ENCODE results near the gene SLC30A7. TPM values are rescaled to one million over a fixed set of nuclear protein-coding genes. Genes with fewer than 3 reads are reported as not detected.

SLC30A7 gene
- total RNA-seq, 1 donor from 2014 or later = 38.0 TPM

GRCh38 chr1:101025657-101026429 is 130.0 kb downstream of the SLC30A7 start, which contains the start of gene DPH5:
TSS of gene DPH5 (minus strand) at chr1:101025784. CDS start at chr1:101025443, 341 bp downstream.
- DNase-seq (ENCODE audit: low read depth) = peak; percentile 78

- no peak for DNase-seq (ENCODE audit: low read depth)
Measured at GRCh38 chr1:101026430-101026788, 130.5 kb downstream of the SLC30A7 start.

- DNase-seq (ENCODE audit: low read depth) = no peak
Measured at GRCh38 chr1:101027194-101027772, 131.4 kb downstream of the SLC30A7 start.

- DNase-seq (ENCODE audit: low read depth) = no peak
Measured at GRCh38 chr1:101028466-101028865, 132.6 kb downstream of the SLC30A7 start.

GRCh38 chr1:101029184-101029583 is 133.3 kb downstream of the SLC30A7 start:
- DNase-seq (ENCODE audit: low read depth) = no peak

GRCh38 chr1:101030881-101031280 is 135.0 kb downstream of the SLC30A7 start:
- no peak for DNase-seq (ENCODE audit: low read depth)

Other genes starting within 250 kb of the SLC30A7 start
- 57.8 and 242 TPM in 2 replicates for gene VCAM1, start 176.3 kb upstream of the SLC30A7 start, total RNA-seq
- 8.0 and 9.1 TPM in 2 replicates for gene EXTL2, start 1.2 kb upstream of the SLC30A7 start, total RNA-seq
- gene DPH5, start 129.7 kb downstream of the SLC30A7 start, total RNA-seq = 26.4 and 27.7 TPM in 2 replicates

Measured in renal cortical epithelial cell (primary cell).